Amygdala (tissue), 56 donors: ENCODE results near the gene ARRDC5.
A peak's percentile ranks its signal among the peaks of the same experiment; 100 is the strongest.
"Not testable (repeated sequence)": the region's sequence is repeated elsewhere in the genome, so short reads cannot be mapped to it uniquely, and the experiment has no call there.

Experiments
- DNase-seq, 56 donors: peaks; one replicate each; lab custom pipeline; 2025; lab: John Stamatoyannopoulos, UW

The ARRDC5 gene

DNA sequence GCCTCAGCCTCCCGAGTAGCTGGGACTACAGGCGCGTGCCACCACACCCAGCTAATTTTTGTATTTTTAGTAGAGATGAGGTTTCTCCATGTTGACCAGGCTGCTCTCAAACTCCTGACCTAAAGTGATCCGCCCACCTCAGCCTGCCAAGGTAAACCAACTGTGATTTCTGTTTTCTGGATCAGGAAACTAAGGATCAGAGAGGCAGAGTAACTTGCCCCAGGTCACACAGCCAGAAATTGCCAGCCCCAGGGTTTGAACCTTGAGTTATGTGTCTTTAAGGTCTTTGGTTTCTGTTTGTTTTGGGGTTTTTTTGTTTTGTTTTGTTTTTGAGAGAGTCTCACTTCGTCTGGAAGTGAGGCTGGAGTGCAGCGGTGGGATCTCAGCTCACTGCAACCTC lies 31.0 kb downstream of the ARRDC5 start:
- DNase-seq, result no peak

DNA sequence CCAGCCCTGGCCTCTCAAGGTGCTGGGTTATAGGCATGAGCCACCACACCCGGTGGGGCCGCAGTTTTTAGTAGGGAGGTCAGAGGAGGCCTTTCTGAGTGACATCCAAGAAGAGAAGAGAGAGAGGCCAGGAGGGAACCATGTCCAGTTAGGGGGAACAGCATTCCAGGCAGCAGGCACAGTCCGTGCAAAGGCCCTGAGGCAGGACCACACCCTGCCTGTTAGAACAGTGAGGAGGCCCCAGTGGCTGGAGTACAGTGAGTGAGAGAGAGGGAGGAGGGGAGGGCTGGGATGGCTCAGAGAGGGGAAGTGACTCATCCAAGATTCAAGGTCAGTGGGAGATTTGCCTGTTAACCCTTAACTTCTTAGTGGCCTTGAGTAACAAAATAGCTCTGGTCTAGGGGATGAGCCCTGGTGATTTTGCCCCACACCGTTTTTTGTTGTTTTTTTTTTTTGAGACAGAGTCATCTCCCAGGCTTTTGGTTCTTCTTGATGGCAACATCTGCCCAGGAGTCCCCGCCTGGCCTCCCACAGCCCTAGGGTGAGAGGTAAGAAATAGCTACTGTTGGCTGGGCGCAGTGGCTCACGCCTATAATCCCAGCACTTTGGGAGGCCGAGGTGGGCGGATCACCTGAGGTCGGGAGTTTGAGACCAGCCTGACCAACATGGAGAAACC lies 32.5 kb downstream of the ARRDC5 start:
- peak in 1 of 56 donors; percentile 11 for DNase-seq

DNA sequence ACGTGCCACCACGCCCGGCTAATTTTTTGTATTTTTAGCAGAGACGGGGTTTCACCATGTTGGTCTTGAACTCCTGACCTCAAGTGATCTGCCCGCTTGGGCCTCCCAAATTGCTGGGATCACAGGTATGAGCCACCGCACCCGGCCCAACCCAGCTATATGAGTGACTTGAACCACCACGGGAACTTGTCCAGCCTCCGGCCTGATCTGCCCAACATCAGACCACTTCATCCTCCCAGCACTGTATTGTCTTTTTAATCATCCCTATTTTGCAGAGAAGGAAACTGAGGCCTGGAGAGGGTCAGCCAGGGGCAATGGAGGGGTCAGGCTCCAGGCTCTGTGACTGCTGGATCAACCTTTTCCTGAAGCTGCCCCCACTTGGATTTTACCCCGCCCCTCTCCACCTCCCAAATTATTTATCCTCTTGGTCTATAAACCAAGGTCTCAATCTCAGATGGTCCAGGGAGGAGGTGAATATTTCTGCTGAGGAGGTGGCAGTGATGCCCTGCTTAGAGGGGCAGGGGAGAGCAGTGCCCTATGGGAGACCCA lies 34.3 kb downstream of the ARRDC5 start:
- no peak for DNase-seq

DNA sequence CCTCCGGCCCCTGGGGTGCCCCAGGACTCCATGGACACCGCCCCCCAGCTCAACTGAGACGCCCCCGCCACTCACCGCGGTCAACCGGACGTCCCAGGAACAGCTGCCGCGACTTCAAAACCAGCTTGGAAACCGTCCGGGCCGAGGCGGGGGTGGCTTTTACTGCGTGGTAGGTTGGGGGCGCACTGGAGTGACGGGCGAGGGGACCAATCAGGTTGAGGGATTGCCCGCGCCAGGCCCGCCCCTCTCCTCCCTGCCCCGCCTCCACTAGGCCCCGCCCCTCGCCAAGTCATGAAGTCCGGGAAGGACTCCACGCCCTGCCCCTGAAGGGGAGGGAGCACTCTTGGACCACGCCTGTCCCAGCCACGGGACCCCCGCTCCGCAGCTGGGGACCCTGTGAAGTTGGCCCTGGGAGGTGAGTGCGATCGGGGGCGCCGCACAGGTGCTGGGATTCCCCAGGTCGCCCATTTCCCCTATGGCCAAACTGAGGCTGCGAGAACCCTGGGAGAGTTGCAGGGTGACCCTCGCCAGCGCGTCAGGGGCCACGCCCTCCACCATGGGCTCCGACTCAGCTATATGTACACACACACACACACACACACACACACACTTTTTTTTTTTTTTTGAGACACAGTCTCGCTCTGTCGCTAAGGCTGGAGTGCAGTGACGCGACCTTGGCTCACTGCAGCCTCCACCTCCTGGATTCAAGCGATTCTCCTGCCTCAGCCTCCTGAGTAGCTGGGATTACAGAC lies 35.0 kb downstream of the ARRDC5 start, which contains the start of gene PLIN3:
PLIN3 (minus strand) TSS at position 134 of the 752 bp plus-strand sequence. CDS start 6,273 bp downstream, outside the sequence.
- peak in 55 of 56 donors; percentile 30 to 93 (median 83) for DNase-seq

DNA sequence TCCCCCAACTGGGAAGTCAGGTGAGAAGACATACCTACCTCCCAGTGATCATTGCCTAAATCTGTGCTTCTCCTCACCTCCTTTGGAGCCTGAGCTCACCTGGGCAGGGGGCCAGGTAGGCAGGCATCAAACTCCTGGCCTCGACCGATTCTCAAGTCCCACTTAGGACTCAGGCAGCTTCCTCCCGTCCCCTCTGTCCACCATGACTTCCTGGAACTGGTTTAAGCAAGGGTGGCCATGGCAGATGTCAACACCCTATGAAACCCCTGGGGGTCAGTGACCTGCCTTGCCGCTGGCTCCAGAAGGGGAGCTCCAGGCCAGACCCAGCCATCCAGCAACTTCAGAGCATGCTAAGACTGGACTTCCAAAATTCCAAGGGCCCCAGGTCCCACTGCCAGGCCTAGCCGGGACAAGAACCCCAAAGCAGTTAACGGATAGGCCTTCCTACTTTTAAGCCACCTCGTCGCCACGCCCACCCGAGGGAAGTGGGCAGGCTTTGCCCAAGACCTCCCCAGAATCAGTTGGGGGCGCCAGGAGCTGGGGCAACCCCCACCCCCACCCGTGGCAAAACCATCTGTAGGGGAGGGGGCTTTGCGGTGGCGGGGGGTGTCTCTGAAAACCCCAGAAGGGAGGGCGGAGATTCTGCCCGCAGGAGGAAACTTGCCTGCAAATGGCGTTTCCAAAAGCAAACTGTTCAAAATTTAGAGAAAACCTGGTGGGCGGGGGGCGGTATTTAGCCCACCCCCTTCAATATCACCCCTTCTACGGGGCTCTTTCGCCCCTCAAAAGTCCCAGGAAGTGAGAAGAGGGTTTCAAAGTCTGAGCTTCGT lies 35.9 kb downstream of the ARRDC5 start:
- DNase-seq, result peak in 13 of 56 donors; percentile 3 to 46 (median 14)

DNA sequence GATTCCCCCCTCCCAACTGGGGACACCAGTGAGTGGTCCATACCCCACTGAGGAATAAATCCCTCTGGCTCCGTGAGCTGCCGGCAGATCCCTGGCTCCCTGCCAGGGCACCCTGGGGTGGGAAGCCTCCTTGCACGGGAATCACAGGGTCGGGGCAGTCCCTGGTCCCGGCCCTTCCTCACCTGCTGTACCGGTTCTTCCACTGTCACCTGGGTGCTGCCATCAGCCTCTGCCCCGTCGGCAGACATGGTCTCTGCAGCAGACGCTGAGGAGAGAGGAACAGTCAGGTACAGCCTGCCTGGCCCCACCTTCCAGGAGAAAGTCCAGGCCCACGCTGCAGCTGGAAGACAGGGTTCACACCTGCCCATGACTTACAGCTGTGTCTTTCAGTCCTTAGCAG lies 41.5 kb downstream of the ARRDC5 start:
- no peak for DNase-seq

DNA sequence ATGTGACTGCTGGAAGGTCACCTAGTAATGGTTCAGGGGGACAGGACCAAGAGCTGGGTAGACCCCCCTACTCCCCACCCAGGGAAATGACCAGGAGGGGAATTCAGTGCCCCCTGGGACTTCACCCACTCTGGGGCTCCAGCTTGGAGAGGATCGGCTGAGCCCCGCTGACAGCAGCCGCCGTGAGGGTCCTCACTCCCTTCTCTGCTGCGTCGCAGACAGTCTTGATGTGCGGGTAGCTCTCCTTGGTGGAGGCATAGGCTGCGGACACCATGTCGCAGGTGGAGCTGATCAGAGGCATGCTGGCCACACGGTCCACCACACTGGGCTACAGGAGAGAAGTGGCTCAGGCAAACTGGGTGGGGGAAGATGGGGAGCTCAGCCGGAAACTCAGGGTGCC lies 43.0 kb downstream of the ARRDC5 start:
- DNase-seq, result no peak

DNA sequence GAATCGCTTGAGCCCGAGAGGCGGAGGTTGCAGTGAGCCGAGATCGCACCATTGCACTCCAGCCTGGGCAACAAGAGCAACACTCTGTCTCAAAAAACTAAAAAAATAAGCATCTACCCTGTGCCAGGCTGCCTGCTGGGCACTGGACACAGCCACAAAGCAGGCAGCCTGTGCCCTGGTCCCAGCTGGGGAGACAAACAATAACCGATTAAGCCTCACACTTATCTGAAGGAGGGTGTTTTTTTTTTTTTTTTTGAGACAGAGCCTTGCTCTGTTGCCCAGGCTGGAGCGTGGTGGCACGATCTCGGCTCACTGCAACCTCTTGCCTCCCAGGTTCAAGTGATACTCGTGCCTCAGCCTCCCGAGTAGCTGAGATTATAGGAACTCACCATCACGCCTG lies 46.2 kb downstream of the ARRDC5 start:
- peak in 13 of 56 donors; percentile 3 to 54 (median 16) for DNase-seq

DNA sequence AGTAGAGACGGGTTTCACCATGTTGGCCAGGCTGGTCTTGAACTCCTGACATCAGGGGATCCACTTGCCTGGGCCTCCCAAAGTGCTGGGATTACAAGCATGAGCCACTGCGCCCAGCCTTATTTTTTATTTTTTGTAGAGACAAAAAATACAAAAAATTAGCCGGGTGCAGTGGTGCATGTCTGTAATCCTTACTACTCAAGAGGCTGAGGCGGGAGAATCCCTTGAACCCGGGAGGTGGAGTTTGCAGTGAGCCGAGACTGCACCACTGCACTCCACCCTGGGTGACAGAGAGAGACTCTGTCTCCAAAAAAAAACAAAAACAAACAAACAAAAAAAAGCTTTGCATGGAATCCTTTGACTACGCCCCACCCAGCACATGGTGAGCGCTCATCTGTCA lies 49.2 kb downstream of the ARRDC5 start:
- not testable (repeated sequence) for DNase-seq

DNA sequence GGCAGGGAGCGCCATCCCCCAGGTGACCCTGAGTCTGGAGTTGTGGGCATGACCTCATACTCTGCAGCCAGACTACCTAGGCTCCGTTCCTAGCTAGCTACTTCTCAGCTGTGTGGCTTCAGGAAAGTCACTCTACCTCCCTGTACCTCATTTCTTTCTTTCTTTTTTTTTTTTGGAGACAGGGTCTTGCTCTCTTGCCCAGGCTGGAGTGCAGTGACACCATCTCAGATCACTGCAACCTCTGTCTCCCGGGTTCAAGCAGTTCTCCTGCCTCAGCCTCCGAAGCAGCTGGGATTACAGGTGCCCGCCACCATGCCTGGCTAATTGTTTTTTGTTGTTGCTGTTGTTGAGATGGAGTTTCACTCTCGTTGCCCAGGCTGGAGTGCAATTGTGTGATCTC lies 50.2 kb downstream of the ARRDC5 start:
- DNase-seq, result no peak

DNA sequence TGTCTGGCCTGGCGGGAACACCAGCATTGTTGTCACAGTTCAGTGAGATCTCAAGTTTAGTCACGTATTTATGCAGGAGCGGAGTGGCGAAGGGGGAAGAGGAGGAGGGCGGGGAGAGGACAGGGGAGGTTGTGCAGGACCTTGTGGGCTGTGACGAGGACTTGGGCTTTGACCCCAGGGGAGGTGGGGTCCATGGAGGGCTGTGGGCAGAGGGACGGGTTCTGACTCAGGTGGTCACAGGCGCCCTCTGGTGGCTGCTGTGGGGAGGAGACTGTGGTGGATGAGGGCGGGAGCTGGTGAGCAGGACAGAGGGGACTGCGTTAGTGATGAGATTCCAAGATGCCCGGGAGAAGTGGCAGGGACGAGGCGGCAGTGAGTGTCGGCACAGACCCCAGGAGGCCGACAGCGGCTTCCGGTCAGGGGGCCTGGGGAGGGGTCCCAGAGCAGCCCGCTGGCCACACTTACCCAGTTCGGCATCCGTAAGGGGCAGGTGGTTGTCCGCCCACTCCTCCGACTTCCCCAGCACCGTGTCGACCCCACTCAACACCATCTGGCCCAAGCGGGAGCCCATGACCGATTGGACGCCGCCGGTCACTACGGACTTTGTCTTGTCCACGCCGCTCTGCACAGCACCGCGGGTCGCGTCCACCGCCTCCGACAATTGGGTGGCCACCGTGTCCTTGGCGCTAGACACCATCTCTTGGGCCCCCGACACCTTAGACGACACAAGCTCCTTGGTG lies 51.0 kb downstream of the ARRDC5 start:
- peak in 44 of 56 donors; percentile 5 to 79 (median 34) for DNase-seq

DNA sequence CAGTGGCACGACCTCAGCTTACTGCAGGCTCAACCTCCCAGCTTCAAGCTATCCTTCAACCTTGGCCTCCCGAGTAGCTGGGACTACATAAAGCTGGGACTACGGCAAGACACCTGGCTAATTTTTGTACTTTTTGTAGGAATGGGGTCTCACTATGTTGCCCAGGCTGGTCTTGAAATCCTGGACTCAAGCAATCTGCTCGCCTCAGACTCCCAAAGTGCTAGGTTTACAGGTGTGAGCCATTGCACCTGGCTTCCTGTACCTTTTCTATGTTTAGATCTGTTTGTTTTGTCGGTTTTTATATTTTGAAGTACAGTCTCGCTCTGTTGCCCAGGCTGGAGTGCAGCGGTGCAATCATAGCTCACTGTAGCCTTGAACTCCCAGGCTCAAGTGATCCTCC lies 53.7 kb downstream of the ARRDC5 start:
- DNase-seq, result no peak

DNA sequence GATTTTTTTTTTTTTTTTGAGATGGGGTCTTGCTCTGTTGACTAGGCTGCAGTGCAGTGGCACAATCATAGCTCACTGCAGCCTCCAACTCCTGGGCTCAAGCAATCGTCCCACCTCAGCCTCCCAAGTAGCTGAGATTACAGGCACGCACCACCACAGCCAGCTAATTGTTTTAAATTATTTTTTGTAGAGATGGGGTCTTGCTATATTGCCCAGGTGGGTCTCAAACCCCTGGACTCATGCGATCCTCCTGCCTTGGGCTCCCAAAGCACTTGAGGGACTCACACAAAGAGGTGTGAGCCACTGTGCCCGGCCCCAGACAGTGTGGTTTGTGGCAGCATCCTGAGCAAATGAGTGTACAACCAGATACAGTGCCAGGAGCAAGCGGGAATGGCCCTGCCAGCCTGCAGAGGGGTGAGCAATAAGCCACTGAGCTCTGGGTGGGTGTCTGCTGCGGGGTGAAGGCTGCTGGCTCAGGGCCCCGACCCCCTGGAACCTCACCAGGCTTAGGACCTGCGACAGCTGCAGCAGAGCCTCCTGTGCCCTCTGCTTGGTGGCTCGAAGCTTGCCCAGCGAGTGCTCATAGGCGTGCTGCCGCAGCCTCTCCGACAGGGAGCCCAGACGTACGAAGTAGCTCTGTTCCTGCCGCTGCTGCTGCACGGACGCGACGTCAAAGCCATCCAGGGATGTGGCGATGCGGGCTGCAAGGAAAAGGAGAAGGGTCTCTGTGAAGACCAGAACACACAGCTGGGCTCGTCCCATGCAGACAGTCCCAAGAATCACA lies 55.3 kb downstream of the ARRDC5 start:
- DNase-seq, result no peak

DNA sequence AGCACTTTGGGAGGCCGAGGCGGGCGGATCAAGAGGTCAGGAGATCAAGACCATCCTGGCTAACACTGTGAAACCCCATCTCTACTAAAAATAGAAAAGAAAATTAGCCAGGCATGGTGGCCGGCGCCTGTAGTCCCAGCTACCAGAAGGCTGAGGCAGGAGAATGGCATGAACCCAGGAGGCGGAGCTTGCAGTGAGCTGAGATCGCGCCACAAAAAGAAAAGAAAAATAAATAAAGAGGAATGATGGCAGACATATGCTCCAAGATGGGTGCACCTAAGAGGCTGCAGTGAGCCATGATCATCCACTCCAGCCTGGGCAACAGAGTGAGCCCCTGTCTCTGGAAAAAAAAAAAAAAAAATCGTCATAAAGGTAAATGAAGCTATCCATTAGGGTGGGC lies 56.7 kb downstream of the ARRDC5 start:
- not testable (repeated sequence) for DNase-seq

DNA sequence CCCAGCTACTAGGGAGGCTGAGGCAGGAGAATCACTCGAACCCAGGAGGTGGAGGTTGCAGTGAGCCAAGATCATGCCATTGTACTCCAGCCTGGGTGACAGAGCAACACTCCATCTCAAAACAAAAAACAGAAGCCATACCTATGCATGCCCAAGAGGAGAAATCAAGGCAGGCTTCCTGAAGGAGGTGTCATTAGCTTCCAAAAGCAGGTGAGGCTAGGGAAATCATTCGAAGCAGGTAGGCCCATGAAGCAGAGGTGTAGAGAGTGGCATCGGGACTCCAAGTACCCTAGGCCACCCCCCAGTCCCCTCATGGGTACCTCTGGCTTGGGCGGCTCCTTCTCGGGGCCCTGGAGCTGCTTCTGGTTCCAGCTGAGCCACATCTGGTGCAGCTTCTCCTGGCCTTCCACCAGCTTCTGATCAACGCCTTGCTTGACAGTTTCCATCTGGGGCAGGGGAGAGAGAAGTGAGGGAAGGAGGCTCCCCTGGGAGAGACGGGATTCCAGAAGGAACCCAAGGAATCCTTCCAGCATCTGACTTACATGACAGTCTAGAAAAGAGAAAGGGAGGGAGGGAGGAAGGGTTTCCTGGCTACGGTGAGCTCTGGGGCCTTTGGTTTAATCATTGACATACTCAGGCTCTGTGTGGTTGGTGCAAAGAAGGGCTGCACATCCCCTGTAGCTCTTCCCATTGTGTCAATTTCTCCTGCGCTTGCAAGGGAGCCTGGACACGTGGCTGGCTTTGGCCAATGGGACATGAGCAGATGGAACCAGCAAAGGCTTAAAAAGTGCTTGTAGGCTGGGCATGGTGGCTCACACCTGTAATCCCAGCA lies 58.1 kb downstream of the ARRDC5 start:
- DNase-seq, result no peak

DNA sequence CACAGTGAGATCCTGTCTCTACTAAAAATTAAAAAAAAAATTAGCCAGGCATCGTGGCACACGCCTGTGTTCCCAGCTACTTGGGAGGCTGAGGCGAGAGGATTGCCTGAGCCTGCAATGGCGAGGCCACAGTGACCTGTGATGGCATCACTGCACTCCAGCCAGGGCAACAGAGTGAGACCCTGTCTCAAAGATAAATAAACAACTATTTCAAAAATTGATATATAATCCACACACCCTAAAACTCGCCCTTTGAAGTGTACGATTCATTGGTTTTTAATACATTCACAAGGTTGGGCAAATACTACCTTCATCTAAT lies 59.1 kb downstream of the ARRDC5 start:
- no peak for DNase-seq
